ENCODE results near the gene MAPKAPK2. TPM values are rescaled to one million over a fixed set of nuclear protein-coding genes. Genes with fewer than 3 reads are reported as not detected.

The MAPKAPK2 gene
- total and polyA plus RNA-seq, 8 donors = 53.1 to 113 (median 61.8) TPM

DNA sequence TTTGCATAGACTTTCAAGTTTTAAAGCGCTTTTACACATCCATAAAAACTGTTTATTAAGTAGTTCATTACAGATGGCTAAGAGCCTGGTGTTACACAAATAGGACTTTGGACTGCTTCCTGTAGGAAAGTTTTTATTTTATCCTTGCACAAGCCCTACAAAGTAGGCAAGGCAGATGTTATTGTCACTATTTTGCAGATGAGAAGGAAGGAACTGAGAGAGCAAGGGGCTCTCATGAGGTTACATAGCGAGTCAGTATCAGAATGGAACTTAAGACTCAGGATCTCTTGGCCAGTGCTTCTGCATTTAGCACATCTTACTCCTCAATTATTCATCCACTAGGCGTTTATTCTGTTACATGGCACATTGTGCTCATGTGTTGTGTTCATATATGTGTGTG is 2.6 kb upstream of the MAPKAPK2 start:
- Histone ChIP-seq H3K4me1 (peaks cover 3 to 24% of the 10 kb centered on the region in 2 donors), H3K27ac (no peak overlapping the region), H3K27me3 (no peaks in the 10 kb centered on the region), H3K36me3 (no peaks in the 10 kb centered on the region), H3K9me3 (no peaks in the 10 kb centered on the region), H3K4me3 (no peak overlapping the region)
- ATAC-seq (no peak), DNase-seq (no peak)
- intact Hi-C loops (cut with DNase I) = no loop called here
- TF ChIP-seq, protein P1, sequence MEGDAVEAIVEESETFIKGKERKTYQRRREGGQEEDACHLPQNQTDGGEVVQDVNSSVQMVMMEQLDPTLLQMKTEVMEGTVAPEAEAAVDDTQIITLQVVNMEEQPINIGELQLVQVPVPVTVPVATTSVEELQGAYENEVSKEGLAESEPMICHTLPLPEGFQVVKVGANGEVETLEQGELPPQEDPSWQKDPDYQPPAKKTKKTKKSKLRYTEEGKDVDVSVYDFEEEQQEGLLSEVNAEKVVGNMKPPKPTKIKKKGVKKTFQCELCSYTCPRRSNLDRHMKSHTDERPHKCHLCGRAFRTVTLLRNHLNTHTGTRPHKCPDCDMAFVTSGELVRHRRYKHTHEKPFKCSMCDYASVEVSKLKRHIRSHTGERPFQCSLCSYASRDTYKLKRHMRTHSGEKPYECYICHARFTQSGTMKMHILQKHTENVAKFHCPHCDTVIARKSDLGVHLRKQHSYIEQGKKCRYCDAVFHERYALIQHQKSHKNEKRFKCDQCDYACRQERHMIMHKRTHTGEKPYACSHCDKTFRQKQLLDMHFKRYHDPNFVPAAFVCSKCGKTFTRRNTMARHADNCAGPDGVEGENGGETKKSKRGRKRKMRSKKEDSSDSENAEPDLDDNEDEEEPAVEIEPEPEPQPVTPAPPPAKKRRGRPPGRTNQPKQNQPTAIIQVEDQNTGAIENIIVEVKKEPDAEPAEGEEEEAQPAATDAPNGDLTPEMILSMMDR (IDR thresholded peaks at IDR 0.05) = no peak

DNA sequence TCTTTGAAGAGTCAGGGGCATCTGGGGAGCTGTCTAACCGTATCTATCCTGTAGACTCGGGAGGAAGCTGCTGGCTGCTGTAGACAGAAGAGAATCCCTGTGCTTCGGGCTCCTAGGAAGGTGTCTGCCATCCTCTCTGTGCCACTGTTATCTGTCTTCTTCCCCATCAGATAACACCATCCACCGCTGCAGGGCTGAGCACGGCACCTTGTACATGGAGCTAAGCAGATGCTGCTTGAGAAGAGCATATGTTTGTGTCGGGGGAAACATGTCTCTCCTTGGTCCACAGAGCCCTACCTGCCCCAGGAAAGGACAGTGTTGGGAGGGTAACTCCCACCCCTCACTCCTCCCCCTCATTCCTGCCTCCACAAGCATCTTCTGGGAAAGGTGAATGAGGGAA is 1.4 kb upstream of the MAPKAPK2 start:
- no peak for ATAC-seq
- Histone ChIP-seq H3K4me1 (peaks cover 15 to 36% of the 10 kb centered on the region in 2 donors), H3K36me3 (no peaks in the 10 kb centered on the region), H3K9me3 (no peaks in the 10 kb centered on the region), H3K4me3 (no peak overlapping the region), H3K27me3 (no peaks in the 10 kb centered on the region), H3K27ac (no peak overlapping the region)
- no peak for DNase-seq
- TF ChIP-seq, protein P1 (IDR thresholded peaks at IDR 0.05) = no peak
- intact Hi-C loops (cut with DNase I) = no loop called here

DNA sequence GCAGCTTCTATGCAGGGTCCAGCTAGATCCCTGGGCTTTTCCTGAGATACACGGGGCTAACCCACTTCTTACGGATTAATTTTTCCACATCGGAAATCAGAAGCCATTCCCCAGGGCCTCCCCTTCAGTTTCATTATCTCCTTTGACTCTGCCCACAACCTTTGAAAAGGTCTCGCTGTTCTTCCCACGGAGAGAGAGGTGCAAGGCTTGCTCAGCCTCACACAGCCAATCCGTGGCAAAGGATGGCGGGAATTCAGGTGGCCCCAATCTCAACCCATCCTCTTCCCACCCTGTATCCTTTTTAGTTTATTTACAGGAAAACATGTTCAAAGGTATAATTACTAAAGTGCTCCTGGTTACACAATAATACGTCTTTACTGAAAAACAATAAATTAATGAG is 702 bp upstream of the MAPKAPK2 start:
- Histone ChIP-seq H3K4me3 (peak overlapping the region; percentile 24 to 88), H3K27ac (no peak overlapping the region), H3K9me3 (no peaks in the 10 kb centered on the region), H3K36me3 (no peaks in the 10 kb centered on the region), H3K27me3 (no peaks in the 10 kb centered on the region), H3K4me1 (peaks cover 22 to 42% of the 10 kb centered on the region in 2 donors)
- intact Hi-C loops (cut with DNase I) = no loop called here
- DNase-seq (no peak), ATAC-seq (no peak)
- TF ChIP-seq, protein P1 (IDR thresholded peaks at IDR 0.05) = no peak

DNA sequence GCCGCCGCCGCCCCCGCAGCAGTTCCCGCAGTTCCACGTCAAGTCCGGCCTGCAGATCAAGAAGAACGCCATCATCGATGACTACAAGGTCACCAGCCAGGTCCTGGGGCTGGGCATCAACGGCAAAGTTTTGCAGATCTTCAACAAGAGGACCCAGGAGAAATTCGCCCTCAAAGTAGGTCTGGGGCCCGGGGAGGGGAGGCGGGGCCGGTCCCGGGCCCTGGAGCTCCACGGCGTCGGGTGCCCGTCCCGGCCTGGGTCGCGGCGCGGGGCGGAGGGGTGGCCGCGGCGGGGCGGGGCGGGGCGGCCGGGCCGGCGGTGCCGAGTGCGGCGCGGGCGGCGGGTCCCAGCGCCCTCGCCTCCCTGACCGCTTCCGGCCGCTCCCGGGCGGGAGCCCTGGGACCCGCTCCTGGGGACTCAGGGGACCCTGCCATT is 646 bp downstream of the MAPKAPK2 start:
- peak overlapping the region; percentile 90 to 97 for H3K27ac ChIP-seq
- intact Hi-C loops (cut with DNase I) = no loop called here
- no peaks in the 10 kb centered on the region for H3K9me3 ChIP-seq
- H3K27me3 ChIP-seq = no peaks in the 10 kb centered on the region
- peak overlapping the region; percentile 76 to 88 for H3K4me3 ChIP-seq
- TF ChIP-seq, protein P1 (IDR thresholded peaks at IDR 0.05) = no peak
- DNase-seq (peak in 1 of 4 donors; percentile 86), ATAC-seq (peak; percentile 52)
- H3K4me1 ChIP-seq = peaks cover 24 to 42% of the 10 kb centered on the region in 2 donors
- H3K36me3 ChIP-seq = no peaks in the 10 kb centered on the region

DNA sequence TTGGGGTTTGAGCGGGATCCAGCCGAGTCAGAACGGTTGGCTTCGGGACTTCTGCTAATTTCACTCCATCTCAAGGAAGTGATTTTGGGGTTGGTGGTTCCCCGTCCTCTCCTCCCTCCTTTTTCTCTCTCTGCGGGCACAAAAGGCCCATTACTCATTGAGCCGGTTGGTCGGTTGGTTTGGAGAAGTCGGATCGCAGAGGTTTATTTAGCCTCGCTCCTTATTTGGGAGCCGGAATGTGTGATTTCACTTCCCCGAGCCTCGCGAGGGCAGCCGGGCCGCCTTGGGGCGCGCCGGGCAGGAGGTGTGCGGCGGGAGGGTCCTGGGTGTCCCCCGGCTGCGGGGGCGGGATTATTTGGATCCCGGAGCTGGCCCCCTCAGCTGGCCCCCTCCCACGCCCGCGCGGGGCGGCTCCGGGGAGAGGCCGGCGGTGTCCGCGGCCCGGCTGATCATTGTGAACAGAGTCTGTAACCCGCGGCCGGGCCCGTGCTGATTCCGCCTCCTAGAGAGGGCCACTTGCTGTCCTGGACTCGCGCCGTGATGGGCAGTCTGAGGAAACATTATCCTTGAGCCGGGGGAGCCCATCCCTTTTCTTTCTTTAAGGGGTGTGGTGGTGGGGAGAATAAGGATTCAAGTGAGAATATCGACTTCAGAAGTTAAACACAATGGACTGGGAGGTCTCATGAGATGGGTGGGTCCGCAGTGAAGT is 1.2 kb downstream of the MAPKAPK2 start:
- DNase-seq (peak; percentile 52 to 92 (median 68)), ATAC-seq (peak; percentile 63)
- Histone ChIP-seq H3K4me3 (peak overlapping the region; percentile 76 to 88), H3K9me3 (no peaks in the 10 kb centered on the region), H3K27ac (peak overlapping the region; percentile 90 to 97), H3K4me1 (peaks cover 24 to 45% of the 10 kb centered on the region in 2 donors), H3K36me3 (no peaks in the 10 kb centered on the region), H3K27me3 (no peaks in the 10 kb centered on the region)
- TF ChIP-seq, protein P1 (IDR thresholded peaks at IDR 0.05) = no peak
- intact Hi-C loops (cut with DNase I) = no loop called here
